DND-41 (cell line): ENCODE results near the gene HS3ST3A1.

Source experiments
- CTCF ChIP-seq: IDR thresholded peaks from 2 replicates; pipeline ENCODE4 v1.5.1; 2012; ENCODE audit warnings: borderline replicate concordance, low read length, moderate library complexity, mild to moderate bottlenecking; ENCODE audit not compliant: poor library complexity, severe bottlenecking; ENCODE audit errors: extremely low read depth
- EZH2 ChIP-seq: IDR thresholded peaks from 3 replicates; pipeline ENCODE4 v1.6.1; 2012; ENCODE audit warnings: borderline replicate concordance, low read depth, mild to moderate bottlenecking, moderate library complexity, low read length, inconsistent platforms; ENCODE audit not compliant: severe bottlenecking

DNA sequence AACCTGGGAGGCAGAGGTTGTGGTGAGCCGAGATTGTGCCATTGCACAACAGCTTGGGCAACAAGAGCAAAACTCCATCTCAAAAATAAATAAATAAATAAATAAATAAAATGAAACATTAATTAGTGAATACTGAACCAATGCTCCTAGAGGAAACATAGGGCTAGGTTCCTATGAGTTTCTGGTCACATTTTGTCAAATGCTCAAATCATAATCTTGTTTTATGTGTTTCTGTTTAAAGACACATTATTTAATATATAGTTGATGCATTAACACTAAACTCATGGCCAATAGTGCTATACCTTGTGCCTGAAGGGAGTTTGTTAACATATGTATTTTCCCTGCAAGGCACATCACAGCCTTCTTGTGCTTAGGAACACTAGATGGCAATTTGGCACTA is 66.8 kb downstream of the HS3ST3A1 start:
- TF ChIP-seq CTCF (no peak), EZH2 (no peak)
